H9 (cell line): ENCODE results near the gene TCEAL1. TPM values are rescaled to one million over a fixed set of nuclear protein-coding genes. Genes with fewer than 3 reads are reported as not detected.

Source experiments
- DNase-seq: peaks from one replicate; pipeline ENCODE4 v3.0.0-alpha.2; 2017
- H2AFZ ChIP-seq: one replicate; pipeline ENCODE4 v1.6.1; 2013; ENCODE audit warnings: mild to moderate bottlenecking, low read length, control low read depth, moderate library complexity
- H2AK5ac ChIP-seq: 2 replicates; pipeline ENCODE4 v1.6.1; 2013; ENCODE audit warnings: low read length, control low read depth, mixed read lengths; ENCODE audit not compliant: insufficient read length
- H2BK120ac ChIP-seq: one replicate; pipeline ENCODE4 v1.6.1; 2013; ENCODE audit warnings: low read depth, mild to moderate bottlenecking, low read length, control low read depth, inconsistent platforms; ENCODE audit not compliant: poor library complexity, severe bottlenecking
- H2BK12ac ChIP-seq: 2 replicates; pipeline ENCODE4 v1.6.1; 2013; ENCODE audit warnings: low read length, control low read depth, mixed read lengths, low read depth; ENCODE audit not compliant: insufficient read length
- H2BK15ac ChIP-seq: 2 replicates; pipeline ENCODE4 v1.6.1; 2013; ENCODE audit warnings: low read depth, low read length, control low read depth
- H2BK20ac ChIP-seq: one replicate; pipeline ENCODE4 v1.6.1; 2013; ENCODE audit warnings: low read depth, mild to moderate bottlenecking, low read length, control low read depth, inconsistent platforms; ENCODE audit not compliant: poor library complexity, severe bottlenecking
- H2BK5ac ChIP-seq: 2 replicates; pipeline ENCODE4 v1.6.1; 2013; ENCODE audit warnings: low read length, control low read depth, mixed read lengths; ENCODE audit not compliant: insufficient read length
- H3K14ac ChIP-seq: 2 replicates; pipeline ENCODE4 v1.6.1; 2013; ENCODE audit warnings: low read length, control low read depth; ENCODE audit not compliant: insufficient read depth
- H3K18ac ChIP-seq: 2 replicates; pipeline ENCODE4 v1.6.1; 2013; ENCODE audit warnings: low read depth, mild to moderate bottlenecking, mixed read lengths, low read length, control low read depth; ENCODE audit not compliant: insufficient read length
- H3K23ac ChIP-seq: 2 replicates; pipeline ENCODE4 v1.6.1; 2013; ENCODE audit warnings: low read length, control low read depth, mixed read lengths, low read depth; ENCODE audit not compliant: insufficient read length
- H3K23me2 ChIP-seq: 2 replicates; pipeline ENCODE4 v1.6.1; 2013; ENCODE audit warnings: low read depth, mild to moderate bottlenecking, mixed read lengths, low read length, control low read depth; ENCODE audit not compliant: insufficient read length, poor library complexity, severe bottlenecking
- H3K27ac ChIP-seq: 2 replicates; pipeline ENCODE4 v1.5.1; 2013; ENCODE audit warnings: low read length, control low read depth, mixed read lengths, low read depth; ENCODE audit not compliant: insufficient read length
- H3K27me3 ChIP-seq: 2 replicates; pipeline ENCODE4 v1.6.1; 2013; ENCODE audit warnings: low read length, control low read depth, inconsistent platforms; ENCODE audit not compliant: insufficient read depth
- H3K4ac ChIP-seq: 2 replicates; pipeline ENCODE4 v1.6.1; 2013; ENCODE audit warnings: low read depth, mild to moderate bottlenecking, control low read depth, inconsistent platforms, low read length, moderate library complexity
- H3K4me1 ChIP-seq: 2 replicates; pipeline ENCODE4 v1.6.1; 2013; ENCODE audit warnings: low read length, control low read depth, inconsistent platforms; ENCODE audit not compliant: insufficient read depth
- H3K4me2 ChIP-seq: 2 replicates; pipeline ENCODE4 v1.6.1; 2013; ENCODE audit warnings: low read length, control low read depth, mixed read lengths; ENCODE audit not compliant: insufficient read length, insufficient read depth
- H3K56ac ChIP-seq: 2 replicates; pipeline ENCODE4 v1.6.1; 2013; ENCODE audit warnings: low read depth, mild to moderate bottlenecking, mixed read lengths, low read length, control low read depth; ENCODE audit not compliant: insufficient read length
- H3K79me1 ChIP-seq: 2 replicates; pipeline ENCODE4 v1.6.1; 2013; ENCODE audit warnings: low read depth, mild to moderate bottlenecking, moderate library complexity, low read length, control low read depth, inconsistent platforms; ENCODE audit not compliant: insufficient read depth, poor library complexity, severe bottlenecking
- H3K79me2 ChIP-seq: 2 replicates; pipeline ENCODE4 v1.6.1; 2013; ENCODE audit warnings: low read length, control low read depth, inconsistent platforms; ENCODE audit not compliant: insufficient read depth
- H3K9ac ChIP-seq: 2 replicates; pipeline ENCODE4 v1.6.1; 2013; ENCODE audit warnings: low read length, control low read depth, mixed read lengths; ENCODE audit not compliant: insufficient read length; ENCODE audit errors: extremely low read depth
- H3K9me3 ChIP-seq: one replicate; pipeline ENCODE4 v1.6.1; 2013; ENCODE audit warnings: low read depth, low read length, inconsistent platforms; ENCODE audit not compliant: control insufficient read depth
- H3T11ph ChIP-seq: one replicate; pipeline ENCODE4 v1.6.1; 2013; ENCODE audit warnings: mild to moderate bottlenecking, low read length, control low read depth, inconsistent platforms
- H4K20me1 ChIP-seq: one replicate; pipeline ENCODE4 v1.6.1; 2013; ENCODE audit not compliant: control insufficient read depth, insufficient read length, insufficient read depth
- H4K5ac ChIP-seq: 2 replicates; pipeline ENCODE4 v1.6.1; 2013; ENCODE audit warnings: low read depth, mild to moderate bottlenecking, mixed read lengths, low read length, control low read depth; ENCODE audit not compliant: insufficient read length
- H4K8ac ChIP-seq: replicated peaks from 2 replicates; pipeline ENCODE4 v1.6.1; 2013; ENCODE audit warnings: low read length, control low read depth, mixed read lengths, low read depth; ENCODE audit not compliant: insufficient read length
- H4K91ac ChIP-seq: 2 replicates; pipeline ENCODE4 v1.6.1; 2013; ENCODE audit warnings: low read depth, mild to moderate bottlenecking, moderate library complexity, mixed read lengths, low read length, control low read depth; ENCODE audit not compliant: insufficient read length
- H3K27ac Mint-ChIP-seq, 3 experiments: 2 replicates in 2 of 3; 3 replicates in 1 of 3; pipeline ENCODE4 v1.8.0; 2020 to 2021; ENCODE audit warnings: mixed read lengths in 3 of 3, mild to moderate bottlenecking in 1 of 3, moderate library complexity in 1 of 3
- H3K27me3 Mint-ChIP-seq: 2 replicates; pipeline ENCODE4 v1.8.0; 2021; ENCODE audit warnings: low read depth, mild to moderate bottlenecking, moderate library complexity, mixed read lengths
- H3K36me3 Mint-ChIP-seq, 3 experiments: 2 replicates in 2 of 3; 3 replicates in 1 of 3; pipeline ENCODE4 v1.8.0; 2020 to 2021; ENCODE audit warnings: low read depth in 3 of 3, mixed read lengths in 3 of 3; ENCODE audit not compliant: insufficient read depth in 1 of 3
- H3K4me1 Mint-ChIP-seq, 2 experiments: 2 replicates each; pipeline ENCODE4 v1.8.0; 2020; ENCODE audit warnings: mixed read lengths in 2 of 2
- H3K4me3 Mint-ChIP-seq, 2 experiments: 2 replicates in 1 of 2; 3 replicates in 1 of 2; pipeline ENCODE4 v1.8.0; 2020 to 2021; ENCODE audit warnings: mild to moderate bottlenecking in 2 of 2, mixed read lengths in 2 of 2, moderate library complexity in 1 of 2
- H3K9me3 Mint-ChIP-seq, 2 experiments: 2 replicates in 1 of 2; 3 replicates in 1 of 2; pipeline ENCODE4 v1.8.0; 2020; ENCODE audit warnings: mild to moderate bottlenecking in 2 of 2, mixed read lengths in 2 of 2, moderate library complexity in 1 of 2
- CTCF ChIP-seq: fragments of 200-600 bp; sonication (generic); conservative IDR thresholded peaks from 3 replicates; pipeline ENCODE4 v1.8.0; 2021; ENCODE audit warnings: antibody characterized with exemption, mild to moderate bottlenecking
- WGBS: extraction: QIAGEN DNeasy Blood & Tissue Kit; methylation state at CpG from one replicate; pipeline ENCODE4 v1.1.7; 2013; ENCODE audit warnings: missing lambda C conversion rate, low lambda C conversion rate, mixed read lengths; ENCODE audit not compliant: insufficient read length; ENCODE audit errors: extremely low coverage; 5-methylcytosine and 5-hydroxymethylcytosine counted together
- total RNA-seq: library from RNA; stranded (reverse); gene quantifications from 2 replicates; pipeline ENCODE4 v1.2.1, GENCODE V29; 2021

TCEAL1 gene
- total RNA-seq, 1 experiment from 2014 or later = 3.0 TPM

GRCh38 chrX:103624111-103624510 is 4.7 kb upstream of the TCEAL1 start:
- Histone ChIP-seq H4K91ac (no peak overlapping the region), H4K5ac (no peak overlapping the region), H4K20me1 (no peaks in the 10 kb centered on the region), H3K4me2 (no peak overlapping the region), H3K56ac (no peak overlapping the region), H2AFZ (no peak overlapping the region), H3K79me1 (no peaks in the 10 kb centered on the region), H2BK12ac (no peak overlapping the region), H3K18ac (no peak overlapping the region), H3K79me2 (no peaks in the 10 kb centered on the region), H2AK5ac (no peak overlapping the region), H3K4ac (no peak overlapping the region), H3K27me3 (no peaks in the 10 kb centered on the region), H3K23ac (no peak overlapping the region), H3K27ac (no peak overlapping the region), H4K8ac (no peak overlapping the region), H3K9ac (no peak overlapping the region), H3T11ph (no peak overlapping the region), H3K9me3 (no peaks in the 10 kb centered on the region), H3K23me2 (no peaks in the 10 kb centered on the region), H2BK15ac (no peak overlapping the region), H3K14ac (no peak overlapping the region), H2BK120ac (no peak overlapping the region), H2BK5ac (no peak overlapping the region), H3K4me1 (no peaks in the 10 kb centered on the region; the same call in 1 of the 2 replicates), H2BK20ac (no peak overlapping the region)
- DNase-seq = no peak
- Mint-ChIP-seq H3K27me3 (no peaks in the 10 kb centered on the region), H3K36me3 (no peaks in the 10 kb centered on the region; a peak in 2 of 7 replicates), H3K27ac (no peak overlapping the region), H3K4me3 (no peak overlapping the region), H3K4me1 (peaks cover 4 to 6% of the 10 kb centered on the region in 2 experiments; a peak in 3 of 4 replicates), H3K9me3 (peaks cover 0 to 19% of the 10 kb centered on the region in 2 experiments; a peak in 2 of 5 replicates)
- WGBS = no CpG with 5 or more reads among the region's 4 CpGs
- TF ChIP-seq CTCF = no peak
